Pulmonary artery endothelial cell (primary cell): ENCODE measurements around the gene HSPG2. TPM values are rescaled to one million over a fixed set of nuclear protein-coding genes. Genes with fewer than 3 reads are reported as not detected.
"Not testable (repeated sequence)": the region's sequence is repeated elsewhere in the genome, so short reads cannot be mapped to it uniquely, and the experiment has no call there.

Experiments used
- DNase-seq: peaks from one replicate; pipeline ENCODE4 v3.0.0-alpha.2; 2011; ENCODE audit warnings: low read depth, low spot score
- total RNA-seq: library from RNA; depleted of rRNA; stranded (reverse); fragments of >200 nt; gene quantifications from 2 replicates; pipeline ENCODE4 v1.2.3, GENCODE V29; 2014

Gene HSPG2
- total RNA-seq, 1 donor from 2014 or later = 1,405 TPM

DNA sequence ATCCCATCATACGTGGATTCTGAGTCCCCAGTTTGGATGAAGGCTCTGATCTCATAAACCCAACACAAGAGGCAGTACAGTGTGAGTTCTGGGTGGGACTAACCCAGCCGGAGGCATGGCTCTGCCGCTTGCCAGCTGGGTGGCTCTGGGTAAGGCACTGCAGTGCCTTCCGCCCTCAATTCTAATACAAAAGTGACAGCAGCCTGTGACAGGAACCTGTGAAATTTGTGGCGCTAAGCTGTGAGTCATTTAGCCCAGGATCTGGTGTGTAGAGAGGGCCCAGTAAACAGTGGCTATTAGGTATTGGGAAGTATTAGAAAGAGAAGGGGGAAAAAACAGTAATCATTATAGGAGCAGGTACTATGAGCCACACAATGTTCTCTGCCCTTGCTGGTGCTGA is 23.3 kb downstream of the HSPG2 start:
- no peak for DNase-seq

DNA sequence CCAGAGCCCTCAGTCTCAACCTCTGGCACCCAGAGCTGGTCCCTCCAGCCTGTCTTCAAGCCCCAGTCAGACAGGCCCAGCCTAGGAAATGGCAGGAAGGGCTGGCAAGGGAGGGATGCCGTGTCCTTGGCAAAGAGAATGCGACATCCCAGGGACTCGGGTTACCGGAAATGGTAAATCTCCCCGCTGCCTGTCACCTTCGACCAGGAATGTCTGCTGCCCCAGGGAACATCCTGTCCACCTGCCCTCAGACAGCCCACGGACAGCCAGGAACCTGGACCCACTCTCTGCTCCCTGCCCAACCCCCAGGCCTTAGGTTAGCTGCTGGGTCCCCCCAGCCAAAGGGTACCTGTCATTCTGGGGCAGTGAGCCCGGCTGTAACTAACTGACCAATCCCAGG is 23.9 kb downstream of the HSPG2 start:
- no peak for DNase-seq

- DNase-seq = no peak
These were observed 24.9 kb downstream of the HSPG2 start for GRCh38 chr1:21912038-21912758.

DNA sequence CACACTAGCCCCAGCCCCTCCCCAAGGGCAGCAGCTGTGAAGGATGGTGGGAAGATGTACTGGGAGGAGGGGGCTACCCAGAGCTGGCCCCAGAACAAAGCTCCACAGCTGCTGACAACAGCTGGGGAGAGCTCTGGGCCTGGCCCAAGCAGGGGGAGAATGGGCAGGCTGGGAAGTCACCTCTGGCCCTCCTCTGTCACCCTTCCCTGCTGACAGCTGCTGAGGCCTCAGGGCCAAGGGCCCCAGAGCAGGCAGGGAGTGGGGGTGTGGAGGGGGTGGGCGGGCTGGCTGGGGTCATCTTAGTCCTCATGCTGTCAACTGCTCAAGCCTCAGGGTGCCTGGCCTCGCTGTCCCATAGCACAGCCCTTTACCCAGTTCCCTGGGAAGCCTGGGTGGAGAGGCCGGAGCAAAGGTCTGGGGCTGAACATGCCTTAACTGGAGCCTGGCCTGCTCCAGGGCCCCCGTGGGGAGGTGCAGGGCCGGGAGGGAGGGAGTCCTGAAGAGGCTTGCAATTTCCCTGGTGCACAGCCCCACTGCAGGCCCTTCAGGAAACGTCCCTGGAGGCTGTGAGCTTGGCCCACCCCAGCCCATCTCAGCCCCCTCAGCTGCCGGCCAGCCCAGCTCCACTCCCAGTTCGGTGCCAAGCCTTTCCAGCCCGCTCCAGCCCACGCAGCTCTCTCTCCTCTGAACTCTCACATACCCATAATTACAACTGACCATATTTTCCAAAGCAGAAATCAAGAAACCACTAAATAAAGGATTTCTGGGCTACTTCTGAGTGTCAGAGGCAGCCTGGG is 25.7 kb downstream of the HSPG2 start:
- no peak for DNase-seq

DNA sequence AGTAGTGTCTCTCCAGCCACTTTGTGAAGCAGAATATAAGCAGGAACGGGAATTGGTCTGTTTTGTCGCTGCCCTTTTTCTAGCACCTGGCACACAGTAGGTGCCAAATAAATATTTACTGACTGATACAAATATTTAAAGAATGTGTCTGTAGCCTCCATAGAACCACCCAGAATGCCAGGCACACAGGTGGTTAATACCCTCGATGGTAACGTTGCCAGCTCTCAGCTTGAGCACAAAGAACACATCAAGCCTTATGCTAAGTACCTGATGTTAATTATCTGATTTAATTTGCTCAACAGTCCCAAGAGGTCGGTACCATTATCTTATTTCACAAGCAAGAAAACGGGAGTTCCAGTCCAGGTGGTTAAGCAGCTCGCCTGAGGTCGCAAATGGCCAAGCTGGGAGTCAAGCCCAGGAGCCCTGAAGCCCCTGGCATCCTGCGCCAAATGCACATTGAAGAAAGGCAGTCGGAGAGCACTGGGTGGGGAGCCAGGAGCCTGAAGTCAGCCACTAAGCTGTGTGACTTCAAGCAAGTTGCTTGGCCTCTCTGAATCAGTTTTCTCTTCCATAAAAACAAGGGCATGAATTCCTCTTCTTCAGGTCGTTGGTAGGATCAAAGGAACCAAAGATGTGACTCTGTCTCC is 26.4 kb downstream of the HSPG2 start:
- no peak for DNase-seq

- DNase-seq = peak; percentile 92
These were observed 27.2 kb downstream of the HSPG2 start for GRCh38 chr1:21909787-21910503.

- DNase-seq = no peak
These were observed 27.8 kb downstream of the HSPG2 start for GRCh38 chr1:21909286-21909759.

- not testable (repeated sequence) for DNase-seq
These were observed 29.2 kb downstream of the HSPG2 start for GRCh38 chr1:21907737-21908534.

DNA sequence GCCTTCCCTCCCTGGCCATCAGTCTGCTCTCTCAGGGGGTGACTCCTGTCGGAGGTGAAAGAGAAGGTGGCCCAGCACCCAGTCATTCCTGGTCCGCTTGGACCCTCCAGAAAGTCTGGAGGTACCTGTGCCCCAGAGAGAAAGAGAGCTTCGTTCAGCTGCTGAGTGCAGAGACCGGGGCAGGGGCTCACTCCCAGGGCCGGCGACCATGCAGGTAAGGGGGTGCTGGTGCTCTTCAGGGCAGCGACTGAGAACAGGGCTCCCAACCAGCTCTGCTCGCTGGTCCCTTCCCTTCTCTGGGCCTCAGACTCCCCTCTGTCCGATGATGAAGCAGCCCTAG is 30.1 kb downstream of the HSPG2 start:
- DNase-seq = no peak

GRCh38 chr1:21906173-21907078 is 30.7 kb downstream of the HSPG2 start:
- DNase-seq = peak; percentile 92

- DNase-seq = peak; percentile 100
These were observed 32.2 kb downstream of the HSPG2 start for GRCh38 chr1:21904704-21905520.

DNA sequence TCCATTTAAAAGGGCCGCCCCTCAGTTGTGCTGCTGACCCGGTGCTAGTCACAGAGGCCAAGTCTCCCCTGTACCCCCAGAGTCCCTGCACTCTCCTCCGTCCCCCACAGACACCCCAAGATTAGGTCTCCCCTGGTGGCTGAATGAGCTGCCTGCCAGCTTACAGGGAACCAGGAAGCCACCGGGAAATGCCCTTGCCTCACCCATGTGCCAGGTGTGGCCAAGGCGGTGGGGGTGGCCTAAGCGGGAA is 32.7 kb downstream of the HSPG2 start:
- DNase-seq = no peak

DNA sequence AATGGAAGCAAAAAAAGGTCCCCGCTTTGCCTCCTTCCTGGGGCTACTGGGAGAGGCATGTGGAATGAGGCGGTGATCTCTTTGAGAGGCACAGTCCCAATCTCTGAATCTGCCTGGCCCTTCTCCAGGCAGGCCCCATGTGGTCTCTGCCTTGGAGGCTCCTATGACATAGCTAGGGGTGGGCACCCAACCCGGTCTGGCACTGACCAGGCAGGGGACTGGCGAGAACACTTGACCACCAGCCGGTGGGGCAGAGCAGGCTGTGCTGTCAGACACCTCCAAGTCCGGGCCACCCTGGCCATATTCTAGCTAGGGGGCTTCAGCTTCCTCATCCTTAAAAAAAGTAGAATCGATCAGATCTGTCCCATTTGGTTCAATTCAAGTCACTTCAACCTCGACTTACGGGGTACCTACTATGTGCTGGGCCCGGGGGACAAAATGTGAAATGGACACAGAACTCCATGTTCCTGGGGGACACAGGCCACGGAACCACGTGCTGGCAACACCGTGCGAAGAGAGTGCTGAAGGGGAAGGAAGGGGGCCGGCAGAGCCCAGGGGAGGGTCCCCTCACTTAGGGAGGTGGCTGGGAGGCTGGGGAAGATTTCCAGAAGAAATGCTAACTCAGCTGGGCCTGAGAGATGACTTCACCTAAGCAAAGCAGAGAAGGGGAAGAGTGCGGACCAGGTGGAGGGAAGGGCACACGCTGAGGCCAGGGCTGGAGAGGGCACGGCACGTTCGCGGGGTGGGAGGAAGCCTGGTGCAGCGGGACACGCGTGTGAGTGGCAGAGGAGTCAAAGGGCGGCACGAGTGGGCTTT is 33.3 kb downstream of the HSPG2 start:
- DNase-seq = no peak

DNA sequence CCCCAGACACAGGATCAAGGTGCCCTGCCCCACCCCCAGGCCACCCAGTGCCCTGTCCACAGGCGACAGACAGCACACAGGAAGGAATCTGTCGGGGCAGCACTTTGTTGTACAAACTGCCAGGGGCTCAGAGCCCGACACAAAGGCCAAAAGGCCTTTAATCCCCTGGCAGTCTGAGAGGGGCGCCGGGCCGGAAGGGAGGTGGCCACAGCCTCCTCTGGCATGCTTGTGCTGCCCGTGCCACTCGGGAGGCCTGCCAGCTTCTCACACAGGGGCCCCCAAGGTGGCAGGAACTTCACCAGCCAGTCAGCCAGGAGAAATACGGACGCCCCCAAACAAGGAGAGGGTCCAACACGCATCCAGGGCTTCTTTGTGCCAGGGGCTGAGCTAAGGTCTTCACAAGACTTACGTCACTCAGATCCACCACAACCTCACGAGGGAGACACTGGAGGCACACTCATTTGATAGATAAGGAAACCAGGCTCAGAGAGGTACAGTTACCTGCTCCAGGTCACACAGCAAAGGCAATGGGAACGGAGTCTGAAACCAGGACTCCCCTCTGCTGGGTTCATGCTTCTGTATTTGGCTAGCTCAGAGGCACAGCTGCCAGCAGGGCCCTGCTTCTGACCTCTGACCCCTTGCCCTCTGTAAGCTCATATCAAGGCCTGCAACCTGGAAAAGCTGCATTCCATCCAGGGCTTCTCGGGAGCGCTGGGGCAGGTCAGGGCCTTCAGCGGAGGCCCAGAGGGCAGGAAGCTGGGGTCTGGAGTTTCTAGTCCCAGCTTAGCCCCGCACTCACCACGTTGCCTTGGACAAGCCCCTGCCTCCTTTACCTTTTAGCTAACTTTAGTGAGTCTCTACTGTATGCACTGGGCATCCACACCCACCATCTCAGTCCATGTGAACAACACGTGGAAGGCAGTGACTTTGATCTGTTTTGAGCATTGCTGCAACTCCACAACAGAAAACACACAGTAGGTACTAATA is 34.8 kb downstream of the HSPG2 start:
- DNase-seq = no peak

GRCh38 chr1:21901473-21901847 is 35.6 kb downstream of the HSPG2 start:
- no peak for DNase-seq

DNA sequence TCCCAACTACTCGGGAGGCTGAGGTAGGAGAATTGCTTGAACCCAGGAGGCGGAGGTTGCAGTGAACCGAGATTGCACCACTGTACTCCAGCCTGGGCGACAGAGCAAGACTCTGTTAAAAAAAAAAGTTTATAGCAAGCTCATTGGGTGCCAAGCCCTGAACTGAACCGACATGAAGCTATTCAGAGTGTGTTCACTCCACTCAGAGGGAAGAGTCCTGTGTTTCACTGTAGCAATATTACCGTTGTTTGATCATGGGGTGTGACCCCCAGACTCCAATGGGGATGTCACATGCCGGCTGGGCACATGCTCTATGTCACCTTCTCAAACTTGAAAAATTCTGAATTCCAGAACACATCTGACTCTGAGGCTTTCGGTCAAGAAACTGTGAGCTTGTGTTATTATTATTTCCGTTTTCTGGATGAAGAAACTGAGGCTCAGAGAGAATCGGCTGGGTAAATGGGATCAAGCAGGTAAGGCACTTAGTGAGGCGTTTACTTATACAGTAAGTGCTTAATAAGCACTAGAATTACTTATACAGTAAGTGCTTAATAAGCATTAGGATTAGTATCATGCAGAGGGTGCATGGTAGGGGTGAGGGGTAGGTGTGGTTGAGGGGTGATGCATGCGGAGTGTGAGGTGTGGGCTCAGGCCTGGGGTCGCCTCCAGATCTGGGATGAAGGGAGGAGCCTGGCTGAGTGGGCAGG is 36.2 kb downstream of the HSPG2 start:
- no peak for DNase-seq

GRCh38 chr1:21899987-21900386 is 37.1 kb downstream of the HSPG2 start:
- DNase-seq = peak; percentile 91
